ENCODE results near the gene EREG. TPM values are rescaled to one million over a fixed set of nuclear protein-coding genes. Genes with fewer than 3 reads are reported as not detected.
A peak's percentile ranks its signal among the peaks of the same experiment; 100 is the strongest.

Gene EREG
- total RNA-seq, 1 experiment from 2014 or later = 498 TPM

GRCh38 chr4:74374128-74374527 lies 9.2 kb downstream of the EREG start:
- TSS peak; percentile 86 for BruUV-seq (replicated peaks)
- DNase-seq (ENCODE audit: low read depth, low spot score) (no peak), ATAC-seq (peak; percentile 19)
- Histone ChIP-seq H3K9ac (ENCODE audit: low read length) (peak overlapping the region; percentile 50), H3K9me2 (ENCODE audit: insufficient read depth) (no peaks in the 10 kb centered on the region), H3K27ac (ENCODE audit: low read depth, low read length) (peak overlapping the region; percentile 94), H3K4me1 (ENCODE audit: control insufficient read depth in 1 of 2, insufficient read depth in 2 of 2, low read length in 2 of 2) (peaks cover 80 to 98% of the 10 kb centered on the region in 2 experiments), H3K4me2 (ENCODE audit: low read length) (peak overlapping the region; percentile 65), H3K9me3 (ENCODE audit: control insufficient read depth in 1 of 2, insufficient read depth in 1 of 2, low read depth in 1 of 2, low read length in 2 of 2) (no peaks in the 10 kb centered on the region), H3K79me2 (ENCODE audit: insufficient read depth, low read length) (peaks cover 100% of the 10 kb centered on the region), H2AFZ (ENCODE audit: low read depth, low read length, poor library complexity, severe bottlenecking) (no peak overlapping the region), H3K27me3 (ENCODE audit: insufficient read depth, low read length) (no peaks in the 10 kb centered on the region), H3K36me3 (ENCODE audit: control insufficient read depth in 1 of 2, insufficient read depth in 2 of 2, low read length in 2 of 2) (peaks cover 14 to 53% of the 10 kb centered on the region in 2 experiments; a peak in 3 of 4 replicates), H3K4me3 (replicated peaks in 1 of 2; ENCODE audit: low read depth in 1 of 2, low read length in 2 of 2) (peak overlapping the region; percentile 1 to 12; a peak in 1 of 4 replicates), H4K20me1 (ENCODE audit: insufficient read depth) (no peaks in the 10 kb centered on the region; the same call in 1 of the 2 replicates)
- RAD21 ChIA-PET (ENCODE audit: low non-redundant PET in 1 of 2, low total read pairs in 2 of 2, uncharacterized antibody in 2 of 2, unreplicated experiment in 2 of 2) = no interaction called here
- TF ChIP-seq POLR2AphosphoS5 (IDR thresholded peaks at IDR 0.05; ENCODE audit: low read depth, low read length) = peak; percentile 78
- TF ChIP-seq SRF (IDR thresholded peaks at IDR 0.05; ENCODE audit: low read depth) = no peak
- intact Hi-C loops (cut with micrococcal nuclease) = loop anchor here (1.0 to 5.0 kb wide), 3 partner anchors 8 to 418 kb away; partner anchors contain the start of genes AREG and BTC
- CTCF ChIA-PET = no interaction called here
- POLR2A ChIA-PET = interaction anchor here (0.6 kb wide), 1 partner anchor 74 kb away, joined by 3 read pairs; no protein-coding TSS in a partner anchor

- ChIA-PET POLR2A (interaction anchor here (1.5 kb wide), 1 partner anchor 76 kb away, joined by 4 read pairs; no protein-coding TSS in a partner anchor), CTCF (interaction anchor here (1.3 to 2.0 kb wide), 2 partner anchors 293 to 296 kb away, joined by 3 to 5 read pairs; no protein-coding TSS in a partner anchor), RAD21 (ENCODE audit: low non-redundant PET in 1 of 2, low total read pairs in 2 of 2, uncharacterized antibody in 2 of 2, unreplicated experiment in 2 of 2) (interaction anchor here in 1 of 2 experiments (0.7 kb wide), 1 partner anchor 54 kb away, joined by 3 read pairs; no protein-coding TSS in a partner anchor)
- peak; percentile 65 for ATAC-seq
- Histone ChIP-seq H3K4me2 (ENCODE audit: low read length) (peak overlapping the region; percentile 65), H3K4me1 (ENCODE audit: control insufficient read depth in 1 of 2, insufficient read depth in 2 of 2, low read length in 2 of 2) (peaks cover 74 to 96% of the 10 kb centered on the region in 2 experiments), H2AFZ (ENCODE audit: low read depth, low read length, poor library complexity, severe bottlenecking) (no peak overlapping the region), H3K9me2 (ENCODE audit: insufficient read depth) (no peaks in the 10 kb centered on the region), H4K20me1 (ENCODE audit: insufficient read depth) (no peaks in the 10 kb centered on the region; the same call in 1 of the 2 replicates), H3K27ac (ENCODE audit: low read depth, low read length) (peak overlapping the region; percentile 94), H3K79me2 (ENCODE audit: insufficient read depth, low read length) (peaks cover 100% of the 10 kb centered on the region), H3K9me3 (ENCODE audit: control insufficient read depth in 1 of 2, insufficient read depth in 1 of 2, low read depth in 1 of 2, low read length in 2 of 2) (no peaks in the 10 kb centered on the region), H3K36me3 (ENCODE audit: control insufficient read depth in 1 of 2, insufficient read depth in 2 of 2, low read length in 2 of 2) (peaks cover 18 to 54% of the 10 kb centered on the region in 2 experiments), H3K9ac (ENCODE audit: low read length) (peak overlapping the region; percentile 50), H3K4me3 (replicated peaks in 1 of 2; ENCODE audit: low read depth in 1 of 2, low read length in 2 of 2) (no peak overlapping the region; a peak in 1 of 4 replicates), H3K27me3 (ENCODE audit: insufficient read depth, low read length) (no peaks in the 10 kb centered on the region)
- DNase-seq (ENCODE audit: low read depth, low spot score) = peak; percentile 89
- BruUV-seq (replicated peaks) = no TSS peak
- intact Hi-C loops (cut with micrococcal nuclease) = loop anchor here (1.0 to 5.0 kb wide), 4 partner anchors 8 to 418 kb away; partner anchors contain the start of genes AREG and BTC
- TF ChIP-seq SP1 (IDR thresholded peaks at IDR 0.05; ENCODE audit: low read depth) (no peak), EGR1 (IDR thresholded peaks at IDR 0.05; ENCODE audit: low read depth) (no peak), POLR2AphosphoS5 (IDR thresholded peaks at IDR 0.05; ENCODE audit: low read depth, low read length) (peak; percentile 76), ZNF274 (IDR thresholded peaks at IDR 0.05; ENCODE audit: low read depth, low read length) (no peak), CEBPB (IDR thresholded peaks at IDR 0.05; ENCODE audit: low read depth) (no peak), SRF (IDR thresholded peaks at IDR 0.05; ENCODE audit: low read depth) (no peak), SIN3A (IDR thresholded peaks at IDR 0.05; ENCODE audit: low read depth) (no peak), ATF3 (IDR thresholded peaks at IDR 0.05) (no peak), MAX (IDR thresholded peaks at IDR 0.05) (no peak), TCF7L2 (IDR thresholded peaks at IDR 0.05; ENCODE audit: borderline replicate concordance, extremely low read depth, insufficient read depth, insufficient read length) (peak; percentile 72), POLR2A (IDR thresholded peaks at IDR 0.05; ENCODE audit: borderline replicate concordance, extremely low read depth, insufficient read depth, insufficient read length) (peak; percentile 24), ZBTB33 (IDR thresholded peaks at IDR 0.05; ENCODE audit: extremely low read depth, insufficient replicate concordance, low read length) (peak; percentile 51)
These were observed 9.8 kb downstream of the EREG start for GRCh38 chr4:74374561-74375327.

All from HCT116 (cell line).